T follicular helper cell (primary cell): Measurements from ENCODE around the gene MICOS13.

Source experiments
- DNase-seq: peaks from one replicate; pipeline ENCODE4 v3.0.0-alpha.2; 2020; ENCODE audit warnings: low read depth

The MICOS13 gene

DNA sequence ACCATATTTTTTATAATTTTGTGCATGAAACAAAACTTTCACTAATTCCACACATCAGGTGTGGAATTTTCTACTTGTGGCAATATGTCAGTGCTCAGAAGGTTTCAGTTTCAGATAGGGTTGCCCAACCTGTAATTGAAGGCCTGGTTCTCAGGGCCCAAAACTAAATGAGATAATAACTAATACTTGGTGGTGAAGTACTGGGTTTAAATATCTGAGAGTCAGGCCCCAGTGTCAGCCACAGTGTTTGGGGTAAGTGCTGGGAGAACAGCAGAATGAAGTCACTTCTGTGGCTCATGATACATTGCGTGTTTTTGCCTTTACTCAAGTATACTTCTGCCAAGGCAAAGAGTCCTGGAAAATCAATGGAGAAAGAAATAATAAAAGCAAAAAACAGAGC, 51.9 kb downstream of the MICOS13 start:
- no peak for DNase-seq
